ENCODE measurements around the gene SLFN13.
"Not testable (repeated sequence)": the region's sequence is repeated elsewhere in the genome, so short reads cannot be mapped to it uniquely, and the experiment has no call there.

- TF ChIP-seq CTCF (IDR thresholded peaks at IDR 0.05); POLR2AphosphoS5 (IDR thresholded peaks at IDR 0.05; ENCODE audit: low read depth, low read length): not testable (repeated sequence)
Observed at GRCh38 chr17:35414707-35415106, 33.9 kb downstream of the SLFN13 start.
